Endothelial cell of umbilical vein (primary cell): ENCODE results near the gene MBD4. TPM values are rescaled to one million over a fixed set of nuclear protein-coding genes. Genes with fewer than 3 reads are reported as not detected.

Source experiments
- BruUV-seq: library from RNA; stranded (reverse); fragments of 400-500 nt; replicated peaks from 2 replicates; lab custom pipeline; 2021; lab: Mats Ljungman, UMichigan
- CTCF ChIA-PET: fragments of 300-600, 350-600 bp; sonication (Branson Sonifier 250); formaldehyde crosslinking; loops from one replicate; lab custom pipeline; 2021; ENCODE audit warnings: antibody characterized with exemption, inconsistent platforms; lab: Charles Lee
- POLR2A ChIA-PET: fragments of 300-600, 350-600 bp; sonication (Branson Sonifier 250); formaldehyde crosslinking; loops from one replicate; lab custom pipeline; 2021; ENCODE audit warnings: antibody characterized with exemption, inconsistent platforms; lab: Charles Lee
- DNase-seq: peaks from one replicate; pipeline ENCODE4 v3.0.0-alpha.2; 2011; ENCODE audit warnings: low read depth, low spot score
- FAIRE-seq: peaks from 2 replicates; lab custom pipeline; 2011; peaks lifted over from hg19 to GRCh38; lab: Jason Lieb, UNC
- H2AFZ ChIP-seq: 2 replicates; pipeline ENCODE4 v1.6.0; 2012; ENCODE audit warnings: low read depth, low read length, control low read depth, inconsistent platforms
- H3K27ac ChIP-seq: 2 replicates; pipeline ENCODE4 v1.5.1; 2011; ENCODE audit warnings: low read depth, mild to moderate bottlenecking, control low read depth, low read length, moderate library complexity; ENCODE audit not compliant: insufficient read depth
- H3K27me3 ChIP-seq, 2 experiments: 2 replicates each; pipeline versions ENCODE4 v1.6.0 to v1.6.1; 2011; ENCODE audit warnings: low read length in 2 of 2, mixed read lengths in 1 of 2; ENCODE audit not compliant: control insufficient read depth in 2 of 2, insufficient read depth in 2 of 2
- H3K36me3 ChIP-seq, 2 experiments: 2 replicates in 1 of 2; 3 replicates in 1 of 2; pipeline ENCODE4 v1.5.1; 2011; ENCODE audit warnings: low read length in 2 of 2, mild to moderate bottlenecking in 1 of 2, moderate library complexity in 1 of 2; ENCODE audit not compliant: control insufficient read depth in 2 of 2, insufficient read depth in 2 of 2; ENCODE audit errors: extremely low read depth in 1 of 2
- H3K4me1 ChIP-seq: 3 replicates; pipeline ENCODE4 v1.5.1; 2011; ENCODE audit warnings: mild to moderate bottlenecking, low read length; ENCODE audit not compliant: control insufficient read depth, insufficient read depth; ENCODE audit errors: extremely low read depth
- H3K4me2 ChIP-seq: 2 replicates; pipeline ENCODE4 v1.6.1; 2011; ENCODE audit warnings: low read length, control low read depth, mixed read lengths; ENCODE audit not compliant: insufficient read depth
- H3K4me3 ChIP-seq, 3 experiments: fragments of 200-600 bp in 1 of 3; sonication (generic), shearing (Covaris generic) in 1 of 3; replicated peaks in 1 of 3; 2 replicates each; pipeline ENCODE4 v1.5.1; 2011 to 2016; ENCODE audit warnings: control low read depth in 3 of 3, low read length in 3 of 3, mild to moderate bottlenecking in 2 of 3, inconsistent platforms in 1 of 3, low read depth in 1 of 3, moderate library complexity in 1 of 3; ENCODE audit not compliant: insufficient read depth in 1 of 3
- H3K79me2 ChIP-seq: 2 replicates; pipeline ENCODE4 v1.6.0; 2012; ENCODE audit warnings: low read length, inconsistent platforms; ENCODE audit not compliant: control insufficient read depth, insufficient read depth
- H3K9ac ChIP-seq: replicated peaks from 2 replicates; pipeline ENCODE3; 2011; ENCODE audit warnings: low read length, control low read depth; ENCODE audit not compliant: insufficient read depth; ENCODE audit errors: extremely low read depth
- H3K9me1 ChIP-seq: replicated peaks from 3 replicates; pipeline ENCODE4 v1.6.0; 2011; ENCODE audit warnings: mild to moderate bottlenecking, low read length; ENCODE audit not compliant: control insufficient read depth, insufficient read depth; ENCODE audit errors: extremely low read depth
- H3K9me3 ChIP-seq: replicated peaks from 2 replicates; pipeline ENCODE4 v1.5.1; 2012; ENCODE audit warnings: low read length, inconsistent platforms; ENCODE audit not compliant: control insufficient read depth, insufficient read depth
- H4K20me1 ChIP-seq: replicated peaks from 2 replicates; pipeline ENCODE3; 2011; ENCODE audit warnings: mild to moderate bottlenecking, low read length; ENCODE audit not compliant: control insufficient read depth, insufficient read depth; ENCODE audit errors: extremely low read depth
- CTCF ChIP-seq, 2 donors: IDR thresholded peaks; 1 replicate in 1 of 2; 2 replicates in 1 of 2; pipeline ENCODE4 v1.5.1; 2011; ENCODE audit warnings: low read length in 2 of 2, mild to moderate bottlenecking in 2 of 2, moderate library complexity in 2 of 2, control low read depth in 1 of 2, inconsistent platforms in 1 of 2, low read depth in 1 of 2; ENCODE audit not compliant: insufficient read depth in 1 of 2; ENCODE audit errors: extremely low read depth in 1 of 2
- EZH2 ChIP-seq: IDR thresholded peaks from 2 replicates; pipeline ENCODE4 v1.6.1; 2012; ENCODE audit warnings: borderline replicate concordance, low read depth, mild to moderate bottlenecking, moderate library complexity, low read length, inconsistent platforms; ENCODE audit not compliant: severe bottlenecking
- FOS ChIP-seq: IDR thresholded peaks from 2 replicates; pipeline ENCODE4 v1.6.1; 2011; ENCODE audit warnings: mild to moderate bottlenecking, low read length, moderate library complexity, borderline replicate concordance; ENCODE audit not compliant: insufficient read depth
- GATA2 ChIP-seq: IDR thresholded peaks from 2 replicates; pipeline ENCODE4 v1.7.0; 2011; ENCODE audit warnings: low read depth, mild to moderate bottlenecking, moderate library complexity, mixed read lengths, low read length; ENCODE audit not compliant: insufficient read length, insufficient read depth
- JUN ChIP-seq: IDR thresholded peaks from 2 replicates; pipeline ENCODE4 v1.6.1; 2011; ENCODE audit warnings: borderline replicate concordance, low read depth; ENCODE audit not compliant: insufficient read length, insufficient read depth
- MAX ChIP-seq: IDR thresholded peaks from 2 replicates; pipeline ENCODE4 v1.6.1; 2011; ENCODE audit not compliant: insufficient read depth, insufficient read length
- MYC ChIP-seq: IDR thresholded peaks from one replicate; pipeline ENCODE4 v1.6.1; 2011; ENCODE audit warnings: mild to moderate bottlenecking, low read depth, low read length
- POLR2A ChIP-seq: IDR thresholded peaks from 2 replicates; pipeline ENCODE4 v1.6.1; 2012; ENCODE audit warnings: low read depth, mild to moderate bottlenecking, control low read depth, low read length
- POLR2AphosphoS5 ChIP-seq: IDR thresholded peaks from 2 replicates; pipeline ENCODE4 v1.6.1; 2012; ENCODE audit warnings: low read depth, mild to moderate bottlenecking, control low read depth, low read length, moderate library complexity; ENCODE audit not compliant: insufficient read depth
- dilution Hi-C: fragments of 300-500 bp; cut with MboI; formaldehyde crosslinking; loops from one replicate; pipeline ENCODE4 v1.15.0; 2019; ENCODE audit warnings: low sequenced_read_pairs; ENCODE audit not compliant: extremely low pct_ligation_motif_present
- intact Hi-C: fragments of 100-400 bp; cut with micrococcal nuclease; formaldehyde crosslinking; loops from one replicate; pipeline ENCODE4 v1.10.0; 2022
- polyA plus RNA-seq, 4 experiments: library from polyadenylated mRNA; depleted of rRNA in 3 of 4; stranded (reverse) in 3 of 4; unstranded in 1 of 4; fragments of >200 nt; gene quantifications; 2 replicates each; pipeline versions ENCODE4 v1.2.1 to v1.2.3, GENCODE V29; 2011 to 2012; ENCODE audit warnings: missing spikeins in 1 of 4
- total RNA-seq: library from RNA; stranded (reverse); gene quantifications from 2 replicates; pipeline ENCODE4 v1.2.3, GENCODE V29; 2021

Gene MBD4
- total and polyA plus RNA-seq, 2 donors (not counting 3 experiments of a cell fraction or from before 2014, with no cell fraction given), result 17.4 to 39.5 TPM

DNA sequence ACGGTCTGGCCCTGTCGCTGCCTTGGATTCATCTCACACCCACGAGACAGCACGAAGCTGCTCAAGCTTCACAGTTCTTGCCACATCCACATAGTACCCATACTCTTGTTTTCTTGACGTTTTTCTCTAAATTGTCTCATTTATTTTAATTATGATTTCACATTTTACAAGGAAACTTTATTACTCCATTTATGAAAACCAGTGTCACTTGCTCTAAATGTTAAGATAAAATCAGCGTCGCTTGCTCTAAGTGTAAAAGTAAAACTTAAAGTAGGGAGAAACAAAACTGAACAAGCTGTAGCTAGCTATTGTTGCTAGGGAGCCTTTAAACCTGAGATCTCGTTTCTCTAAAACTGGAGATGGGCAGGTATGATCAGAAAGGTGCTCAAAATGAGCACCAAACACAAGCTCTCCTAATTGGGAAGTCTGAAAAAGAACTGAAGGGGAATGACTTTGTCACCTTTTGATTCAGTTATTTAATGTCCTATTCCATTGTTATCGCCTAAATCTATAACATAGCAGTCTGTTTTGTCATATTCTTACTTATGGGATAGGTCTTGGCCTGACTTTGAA is 956 bp upstream of the MBD4 start:
- peak overlapping the region; percentile 26 for H2AFZ ChIP-seq
- no peaks in the 10 kb centered on the region for H3K9me3 ChIP-seq
- TSS peak; percentile 64 for BruUV-seq
- no peaks in the 10 kb centered on the region for H3K27me3 ChIP-seq
- CTCF ChIA-PET, result interaction anchor here (0.9 to 2.7 kb wide), 10 partner anchors 10 to 385 kb away, joined by 3 to 14 read pairs (median 4); partner anchors contain the start of gene EFCAB12
- DNase-seq (peak; percentile 58), FAIRE-seq (peak; percentile 42)
- H3K4me1 ChIP-seq, result peaks cover 44% of the 10 kb centered on the region
- H3K4me3 ChIP-seq, result peak overlapping the region; percentile 5 to 76 (median 56)
- no peaks in the 10 kb centered on the region for H4K20me1 ChIP-seq
- H3K79me2 ChIP-seq, result peaks cover 30% of the 10 kb centered on the region
- H3K9me1 ChIP-seq, result no peaks in the 10 kb centered on the region
- dilution Hi-C loops (no loop called here), intact Hi-C loops (loop anchor here (1.0 to 2.0 kb wide), 6 partner anchors 12 to 184 kb away; partner anchors contain the start of gene EFCAB12)
- peaks cover 0 to 5% of the 10 kb centered on the region in 2 experiments for H3K36me3 ChIP-seq
- H3K4me2 ChIP-seq, result peak overlapping the region; percentile 88
- H3K9ac ChIP-seq, result peak overlapping the region; percentile 72
- peak; percentile 12 for TF ChIP-seq POLR2AphosphoS5
- no peak for TF ChIP-seq EZH2
- TF ChIP-seq CTCF (IDR thresholded peaks at IDR 0.05; ENCODE audit: extremely low read depth in 1 of 2, insufficient read depth in 1 of 2, low read depth in 1 of 2, low read length in 2 of 2), result no peak
- peak; percentile 34 for TF ChIP-seq POLR2A
- TF ChIP-seq MYC, result no peak
- no peak for TF ChIP-seq JUN
- TF ChIP-seq FOS, result no peak
- TF ChIP-seq GATA2, result peak; percentile 41
- no peak for TF ChIP-seq MAX
- POLR2A ChIA-PET, result interaction anchor here (1.0 to 2.0 kb wide), 3 partner anchors 12 to 125 kb away, joined by 4 to 9 read pairs (median 7); partner anchors contain the start of gene EFCAB12
- peak overlapping the region; percentile 75 for H3K27ac ChIP-seq
